HepG2 (cell line): ENCODE results near the gene ENO2. TPM values are rescaled to one million over a fixed set of nuclear protein-coding genes. Genes with fewer than 3 reads are reported as not detected.

Experiments used
- AGO1 ChIP-seq: fragments of 200-400 bp; formaldehyde crosslinking; IDR thresholded peaks from 2 replicates; pipeline ENCODE4 v1.6.1; 2017; ENCODE audit warnings: mild to moderate bottlenecking, low read depth, low read length, moderate library complexity; ENCODE audit not compliant: poor library complexity, severe bottlenecking
- AHR ChIP-seq: IDR thresholded peaks from 2 replicates; pipeline ENCODE4 v1.6.1; 2018; ENCODE audit warnings: missing genetic modification reagents, missing compliant biosample characterization
- CBX2 ChIP-seq, 2 experiments: fragments of 200-600 bp in 1 of 2; sonication (generic); formaldehyde crosslinking in 1 of 2; IDR thresholded peaks; 2 replicates each; pipeline versions ENCODE4 v1.7.0 to v1.8.1; 2018 to 2022; ENCODE audit warnings: low read depth in 2 of 2, low read length in 1 of 2, mild to moderate bottlenecking in 1 of 2, missing genetic modification reagents in 1 of 2
- CEBPB ChIP-seq: IDR thresholded peaks from 2 replicates; pipeline ENCODE4 v1.6.1; 2011; ENCODE audit warnings: low read depth, low read length, improper control_type of control experiment, borderline replicate concordance
- DNMT3B ChIP-seq: conservative IDR thresholded peaks from 2 replicates; pipeline ENCODE4 v1.6.1; 2016; ENCODE audit warnings: missing biosample characterization, control low read depth
- GPBP1L1 ChIP-seq: sonication (generic); formaldehyde crosslinking; IDR thresholded peaks from 2 replicates; pipeline ENCODE4 v1.5.0; 2020; ENCODE audit warnings: mild to moderate bottlenecking, missing genetic modification reagents
- KLF15 ChIP-seq: sonication (generic); formaldehyde crosslinking; IDR thresholded peaks from 2 replicates; pipeline ENCODE4 v1.8.1; 2023; ENCODE audit warnings: borderline replicate concordance, mild to moderate bottlenecking, inconsistent platforms, missing genetic modification reagents, mixed read lengths
- LCORL ChIP-seq, 2 experiments: fragments of 450-650 bp in 1 of 2; sonication (generic) in 1 of 2; formaldehyde crosslinking in 1 of 2; IDR thresholded peaks; 2 replicates each; pipeline versions ENCODE4 v1.5.0 to v1.6.1; 2017 to 2020; ENCODE audit warnings: antibody characterized with exemption in 1 of 2, missing genetic modification reagents in 1 of 2
- MAZ ChIP-seq, 2 experiments: sonication (generic) in 1 of 2; formaldehyde crosslinking in 1 of 2; IDR thresholded peaks; 2 replicates each; pipeline versions ENCODE4 v1.5.0 to v1.6.1; 2012 to 2020; ENCODE audit warnings: low read depth in 2 of 2, mild to moderate bottlenecking in 2 of 2, borderline replicate concordance in 1 of 2, improper control_type of control experiment in 1 of 2, low read length in 1 of 2, missing genetic modification reagents in 1 of 2, moderate library complexity in 1 of 2
- SALL1 ChIP-seq: sonication (generic); formaldehyde crosslinking; IDR thresholded peaks from 2 replicates; pipeline ENCODE4 v1.8.0; 2022; ENCODE audit warnings: mild to moderate bottlenecking, missing genetic modification reagents
- SRSF1 ChIP-seq: fragments of 200-400 bp; formaldehyde crosslinking; optimal IDR thresholded peaks from 2 replicates; pipeline ENCODE3; 2017; ENCODE audit warnings: mild to moderate bottlenecking, low read depth, low read length, moderate library complexity
- TFE3 ChIP-seq: IDR thresholded peaks from 2 replicates; pipeline ENCODE4 v1.6.1; 2016
- ZBTB33 ChIP-seq: sonication (generic); formaldehyde crosslinking; IDR thresholded peaks from 2 replicates; pipeline ENCODE4 v1.4.0; 2020; ENCODE audit warnings: missing genetic modification reagents
- ZNF598 ChIP-seq: sonication (generic); formaldehyde crosslinking; IDR thresholded peaks from 2 replicates; pipeline ENCODE4 v1.5.1; 2020; ENCODE audit warnings: mild to moderate bottlenecking, missing genetic modification reagents, borderline replicate concordance
- ZNF879 ChIP-seq: sonication (generic); formaldehyde crosslinking; IDR thresholded peaks from 2 replicates; pipeline ENCODE4 v1.8.1; 2023; ENCODE audit warnings: missing genetic modification reagents
- polyA plus RNA-seq, 8 experiments: library from polyadenylated mRNA; depleted of rRNA in 3 of 8; stranded (reverse) in 7 of 8; unstranded in 1 of 8; fragments of >200 nt; fragmentation: Illumina TruSeq in 4 of 8; extraction: Trizol in 4 of 8; gene quantifications; 2 replicates each; pipeline versions ENCODE4 v1.2.1 to v1.2.3, GENCODE V29; 2011 to 2016; ENCODE audit warnings: low read depth in 4 of 8, missing spikeins in 1 of 8, mixed read lengths in 1 of 8; ENCODE audit not compliant: insufficient read depth in 1 of 8
- total RNA-seq, 5 experiments: library from RNA; depleted of rRNA; stranded (reverse); fragments of >200 nt; fragmentation: Illumina TruSeq; extraction: Trizol; gene quantifications; 2 replicates each; pipeline ENCODE4 v1.2.3, GENCODE V29; 2016; ENCODE audit warnings: low read depth in 1 of 5
- TF ChIP-seq, protein P1 (sequence below): sonication (generic); formaldehyde crosslinking; IDR thresholded peaks from 2 replicates; pipeline ENCODE4 v1.4.0; 2020; ENCODE audit warnings: missing genetic modification reagents, borderline replicate concordance
- TF ChIP-seq, protein P2 (sequence below): sonication (generic); formaldehyde crosslinking; IDR thresholded peaks from 2 replicates; pipeline ENCODE4 v1.5.1; 2020; ENCODE audit warnings: missing genetic modification reagents, mild to moderate bottlenecking, borderline replicate concordance
- TF ChIP-seq, protein P3 (sequence below): sonication (generic); formaldehyde crosslinking; IDR thresholded peaks from 2 replicates; pipeline ENCODE4 v1.4.0; 2020; ENCODE audit warnings: missing genetic modification reagents

Gene ENO2
- total and polyA plus RNA-seq, 2 of the 13 experiments (the other 11 are each of a cell fraction or from before 2014, with no cell fraction given): 19.3 to 136 TPM

DNA sequence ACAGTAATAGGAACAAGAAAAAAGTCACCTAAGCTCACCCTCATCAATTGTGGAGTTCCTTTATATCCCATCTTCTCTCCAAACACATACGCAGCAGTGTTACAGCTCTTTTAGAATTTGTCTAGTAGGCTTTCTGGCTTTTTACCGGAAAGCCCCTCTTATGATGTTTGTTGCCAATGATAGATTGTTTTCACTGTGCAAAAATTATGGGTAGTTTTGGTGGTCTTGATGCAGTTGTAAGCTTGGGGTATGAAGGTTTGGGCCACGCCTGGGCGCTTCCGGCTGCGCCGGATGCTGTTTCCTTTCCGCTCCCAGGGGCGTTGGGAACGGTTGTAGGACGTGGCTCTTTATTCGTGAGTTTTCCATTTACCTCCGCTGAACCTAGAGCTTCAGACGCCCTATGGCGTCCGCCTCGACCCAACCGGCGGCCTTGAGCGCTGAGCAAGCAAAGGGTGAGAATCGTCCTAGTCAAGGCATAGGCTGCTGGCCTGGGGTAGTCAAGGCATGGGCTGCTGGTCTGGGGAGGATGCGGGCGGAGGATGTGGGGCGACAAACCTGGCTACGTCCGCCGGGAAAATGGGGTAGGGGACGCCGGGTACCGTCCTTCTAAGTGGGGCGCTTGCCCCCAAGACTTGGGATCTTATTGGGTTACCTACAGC is 29.5 kb downstream of the ENO2 start, which contains the start of the genes C12orf57 and RNU7-1 (continued):
- TF ChIP-seq TFE3 (CRISPR knock-in tag) (peak; percentile 82), ZNF598 (CRISPR knock-in tag) (no peak), GPBP1L1 (CRISPR knock-in tag) (no peak), DNMT3B (no peak), CEBPB (no peak), LCORL (IDR thresholded peaks at IDR 0.05) (peak; percentile 32; the same call in 1 of the 2 replicates), LCORL (CRISPR knock-in tag; IDR thresholded peaks at IDR 0.05) (0 out of 2 replicates have a peak, but pooled peaks have one; percentile 28), CBX2 (IDR thresholded peaks at IDR 0.05; ENCODE audit: low read depth, low read length) (no peak), CBX2 (CRISPR knock-in tag; IDR thresholded peaks at IDR 0.05; ENCODE audit: low read depth) (no peak), ZBTB33 (CRISPR knock-in tag) (peak; percentile 50; the same call in 1 of the 2 replicates), AGO1 (peak; percentile 52), AHR (CRISPR knock-in tag) (no peak), KLF15 (CRISPR knock-in tag) (0 out of 2 replicates have a peak, but pooled peaks have one; percentile 59), MAZ (IDR thresholded peaks at IDR 0.05; ENCODE audit: borderline replicate concordance, low read depth, low read length) (no peak), MAZ (CRISPR knock-in tag; IDR thresholded peaks at IDR 0.05; ENCODE audit: low read depth) (no peak; the same call in 1 of the 2 replicates), SRSF1 (no peak), ZNF879 (CRISPR knock-in tag) (no peak), SALL1 (CRISPR knock-in tag) (peak; percentile 25; the same call in 1 of the 2 replicates)
- TF ChIP-seq, protein P1, sequence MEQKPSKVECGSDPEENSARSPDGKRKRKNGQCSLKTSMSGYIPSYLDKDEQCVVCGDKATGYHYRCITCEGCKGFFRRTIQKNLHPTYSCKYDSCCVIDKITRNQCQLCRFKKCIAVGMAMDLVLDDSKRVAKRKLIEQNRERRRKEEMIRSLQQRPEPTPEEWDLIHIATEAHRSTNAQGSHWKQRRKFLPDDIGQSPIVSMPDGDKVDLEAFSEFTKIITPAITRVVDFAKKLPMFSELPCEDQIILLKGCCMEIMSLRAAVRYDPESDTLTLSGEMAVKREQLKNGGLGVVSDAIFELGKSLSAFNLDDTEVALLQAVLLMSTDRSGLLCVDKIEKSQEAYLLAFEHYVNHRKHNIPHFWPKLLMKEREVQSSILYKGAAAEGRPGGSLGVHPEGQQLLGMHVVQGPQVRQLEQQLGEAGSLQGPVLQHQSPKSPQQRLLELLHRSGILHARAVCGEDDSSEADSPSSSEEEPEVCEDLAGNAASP (CRISPR knock-in tag): peak; percentile 80
- TF ChIP-seq, protein P2, sequence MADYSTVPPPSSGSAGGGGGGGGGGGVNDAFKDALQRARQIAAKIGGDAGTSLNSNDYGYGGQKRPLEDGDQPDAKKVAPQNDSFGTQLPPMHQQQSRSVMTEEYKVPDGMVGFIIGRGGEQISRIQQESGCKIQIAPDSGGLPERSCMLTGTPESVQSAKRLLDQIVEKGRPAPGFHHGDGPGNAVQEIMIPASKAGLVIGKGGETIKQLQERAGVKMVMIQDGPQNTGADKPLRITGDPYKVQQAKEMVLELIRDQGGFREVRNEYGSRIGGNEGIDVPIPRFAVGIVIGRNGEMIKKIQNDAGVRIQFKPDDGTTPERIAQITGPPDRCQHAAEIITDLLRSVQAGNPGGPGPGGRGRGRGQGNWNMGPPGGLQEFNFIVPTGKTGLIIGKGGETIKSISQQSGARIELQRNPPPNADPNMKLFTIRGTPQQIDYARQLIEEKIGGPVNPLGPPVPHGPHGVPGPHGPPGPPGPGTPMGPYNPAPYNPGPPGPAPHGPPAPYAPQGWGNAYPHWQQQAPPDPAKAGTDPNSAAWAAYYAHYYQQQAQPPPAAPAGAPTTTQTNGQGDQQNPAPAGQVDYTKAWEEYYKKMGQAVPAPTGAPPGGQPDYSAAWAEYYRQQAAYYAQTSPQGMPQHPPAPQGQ (CRISPR knock-in tag): peak; percentile 85; the same call in 1 of the 2 replicates
- TF ChIP-seq, protein P3, sequence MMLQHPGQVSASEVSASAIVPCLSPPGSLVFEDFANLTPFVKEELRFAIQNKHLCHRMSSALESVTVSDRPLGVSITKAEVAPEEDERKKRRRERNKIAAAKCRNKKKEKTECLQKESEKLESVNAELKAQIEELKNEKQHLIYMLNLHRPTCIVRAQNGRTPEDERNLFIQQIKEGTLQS (CRISPR knock-in tag): peak; percentile 73
